Activated naive CD8-positive, alpha-beta T cell treated with anti-CD3 and anti-CD28 coated beads, Interleukin-2, amount 10 ng/mL, durations not matched to agents 7 days and 5 days (primary cell): ENCODE data around the gene LAMA3. TPM values are rescaled to one million over a fixed set of nuclear protein-coding genes. Genes with fewer than 3 reads are reported as not detected.
A peak's percentile ranks its signal among the peaks of the same experiment; 100 is the strongest.

ENCODE experiments used
- ATAC-seq: fragments of 150-1000 bp; cut with Tn5 transposase; one replicate; pipeline ENCODE4 v1.10.0; 2021; ENCODE audit warnings: low read depth, moderate library complexity
- POLR2A ChIA-PET: fragments of 350-600 bp; sonication (Branson Sonifier 250); formaldehyde crosslinking; loops from one replicate; lab custom pipeline; 2021; ENCODE audit warnings: antibody characterized with exemption; lab: Charles Lee
- DNase-seq: peaks from one replicate; pipeline ENCODE4 v3.0.0; 2021
- H3K27ac Mint-ChIP-seq: one replicate; pipeline ENCODE4 v1.8.0; 2022; ENCODE audit warnings: mild to moderate bottlenecking, mixed read lengths
- H3K27me3 Mint-ChIP-seq: one replicate; pipeline ENCODE4 v1.8.0; 2022; ENCODE audit warnings: mild to moderate bottlenecking, moderate library complexity, mixed read lengths
- H3K36me3 Mint-ChIP-seq: one replicate; pipeline ENCODE4 v1.8.0; 2021; ENCODE audit warnings: mild to moderate bottlenecking, mixed read lengths
- H3K4me1 Mint-ChIP-seq: one replicate; pipeline ENCODE4 v1.8.0; 2021; ENCODE audit warnings: mixed read lengths
- H3K4me3 Mint-ChIP-seq: one replicate; pipeline ENCODE4 v1.8.0; 2022; ENCODE audit warnings: mild to moderate bottlenecking, moderate library complexity, mixed read lengths
- H3K9me3 Mint-ChIP-seq: one replicate; pipeline ENCODE4 v1.8.0; 2021; ENCODE audit warnings: mixed read lengths
- total RNA-seq, 2 experiments: library from RNA; stranded (reverse); gene quantifications; one replicate each; pipeline ENCODE4 v1.2.3, GENCODE V29; 2021

Gene LAMA3
- total RNA-seq, 2 experiments from 2014 or later = 0.14 to 0.19 TPM

GRCh38 chr18:23803755-23804154, 114.5 kb downstream of the LAMA3 start:
- no peak overlapping the region for H3K4me3 Mint-ChIP-seq
- no peak overlapping the region for H3K27ac Mint-ChIP-seq
- peaks cover 26% of the 10 kb centered on the region for H3K27me3 Mint-ChIP-seq
- DNase-seq (no peak), ATAC-seq (no peak)
- H3K9me3 Mint-ChIP-seq = peaks cover 2% of the 10 kb centered on the region
- POLR2A ChIA-PET = no interaction called here
- H3K4me1 Mint-ChIP-seq = no peaks in the 10 kb centered on the region
- H3K36me3 Mint-ChIP-seq = peaks cover 2% of the 10 kb centered on the region

GRCh38 chr18:23805898-23806297, 116.6 kb downstream of the LAMA3 start:
- no peak overlapping the region for H3K27ac Mint-ChIP-seq
- peaks cover 31% of the 10 kb centered on the region for H3K27me3 Mint-ChIP-seq
- peaks cover 2% of the 10 kb centered on the region for H3K36me3 Mint-ChIP-seq
- H3K4me1 Mint-ChIP-seq = peaks cover 16% of the 10 kb centered on the region
- peaks cover 2% of the 10 kb centered on the region for H3K9me3 Mint-ChIP-seq
- POLR2A ChIA-PET = no interaction called here
- no peak for DNase-seq
- H3K4me3 Mint-ChIP-seq = no peak overlapping the region
- no peak for ATAC-seq

- Mint-ChIP-seq H3K4me3 (no peak overlapping the region), H3K27me3 (peaks cover 21% of the 10 kb centered on the region), H3K27ac (no peak overlapping the region), H3K9me3 (peaks cover 2% of the 10 kb centered on the region), H3K36me3 (peaks cover 2% of the 10 kb centered on the region), H3K4me1 (peaks cover 27% of the 10 kb centered on the region)
- DNase-seq = no peak
- POLR2A ChIA-PET = interaction anchor here (1.4 kb wide), 1 partner anchor 19 kb away, joined by 3 read pairs; no protein-coding TSS in a partner anchor
- ATAC-seq = no peak
Measured at GRCh38 chr18:23809415-23809814, 120.2 kb downstream of the LAMA3 start.

GRCh38 chr18:23810396-23810795, 121.1 kb downstream of the LAMA3 start:
- ATAC-seq (peak; percentile 99), DNase-seq (peak; percentile 73)
- Mint-ChIP-seq H3K4me1 (peaks cover 27% of the 10 kb centered on the region), H3K4me3 (peak overlapping the region; percentile 54), H3K27ac (no peak overlapping the region), H3K27me3 (peaks cover 17% of the 10 kb centered on the region), H3K36me3 (peaks cover 2% of the 10 kb centered on the region), H3K9me3 (peaks cover 2% of the 10 kb centered on the region)
- POLR2A ChIA-PET = interaction anchor here (1.4 kb wide), 1 partner anchor 18 kb away, joined by 3 read pairs; no protein-coding TSS in a partner anchor

GRCh38 chr18:23811176-23811575, 121.9 kb downstream of the LAMA3 start:
- H3K9me3 Mint-ChIP-seq = peaks cover 2% of the 10 kb centered on the region
- H3K36me3 Mint-ChIP-seq = peaks cover 2% of the 10 kb centered on the region
- POLR2A ChIA-PET = no interaction called here
- H3K4me1 Mint-ChIP-seq = peaks cover 27% of the 10 kb centered on the region
- H3K4me3 Mint-ChIP-seq = no peak overlapping the region
- peaks cover 17% of the 10 kb centered on the region for H3K27me3 Mint-ChIP-seq
- H3K27ac Mint-ChIP-seq = peak overlapping the region; percentile 67
- ATAC-seq (no peak), DNase-seq (no peak)

- ATAC-seq (no peak), DNase-seq (no peak)
- Mint-ChIP-seq H3K27ac (no peak overlapping the region), H3K4me3 (no peak overlapping the region), H3K36me3 (no peaks in the 10 kb centered on the region), H3K27me3 (peaks cover 14% of the 10 kb centered on the region), H3K9me3 (no peaks in the 10 kb centered on the region), H3K4me1 (peaks cover 27% of the 10 kb centered on the region)
- POLR2A ChIA-PET = no interaction called here
Measured at GRCh38 chr18:23812546-23813440, 123.5 kb downstream of the LAMA3 start.

- no peak overlapping the region for H3K4me3 Mint-ChIP-seq
- POLR2A ChIA-PET = no interaction called here
- H3K27ac Mint-ChIP-seq = no peak overlapping the region
- no peaks in the 10 kb centered on the region for H3K9me3 Mint-ChIP-seq
- H3K27me3 Mint-ChIP-seq = peaks cover 16% of the 10 kb centered on the region
- H3K4me1 Mint-ChIP-seq = peaks cover 19% of the 10 kb centered on the region
- ATAC-seq (no peak), DNase-seq (no peak)
- no peaks in the 10 kb centered on the region for H3K36me3 Mint-ChIP-seq
Measured at GRCh38 chr18:23814991-23815614, 125.8 kb downstream of the LAMA3 start.

GRCh38 chr18:23816021-23816420, 126.8 kb downstream of the LAMA3 start:
- Mint-ChIP-seq H3K9me3 (no peaks in the 10 kb centered on the region), H3K4me1 (peaks cover 10% of the 10 kb centered on the region), H3K4me3 (no peak overlapping the region), H3K36me3 (no peaks in the 10 kb centered on the region), H3K27me3 (peaks cover 23% of the 10 kb centered on the region), H3K27ac (no peak overlapping the region)
- POLR2A ChIA-PET = no interaction called here
- ATAC-seq (no peak), DNase-seq (no peak)

- Mint-ChIP-seq H3K9me3 (no peaks in the 10 kb centered on the region), H3K36me3 (no peaks in the 10 kb centered on the region), H3K27me3 (peaks cover 22% of the 10 kb centered on the region), H3K4me1 (peaks cover 5% of the 10 kb centered on the region), H3K27ac (no peak overlapping the region), H3K4me3 (no peak overlapping the region)
- POLR2A ChIA-PET = no interaction called here
- ATAC-seq (no peak), DNase-seq (no peak)
Measured at GRCh38 chr18:23816740-23817139, 127.5 kb downstream of the LAMA3 start.

GRCh38 chr18:23819001-23819400, 129.7 kb downstream of the LAMA3 start:
- POLR2A ChIA-PET = no interaction called here
- no peaks in the 10 kb centered on the region for H3K36me3 Mint-ChIP-seq

GRCh38 chr18:23822590-23823385, 133.5 kb downstream of the LAMA3 start:
- peaks cover 3% of the 10 kb centered on the region for H3K36me3 Mint-ChIP-seq
- H3K27ac Mint-ChIP-seq = no peak overlapping the region
- DNase-seq (no peak), ATAC-seq (no peak)
- peaks cover 14% of the 10 kb centered on the region for H3K4me1 Mint-ChIP-seq
- POLR2A ChIA-PET = no interaction called here
- H3K9me3 Mint-ChIP-seq = no peaks in the 10 kb centered on the region
- H3K27me3 Mint-ChIP-seq = peaks cover 24% of the 10 kb centered on the region
- no peak overlapping the region for H3K4me3 Mint-ChIP-seq

More at GRCh38 chr18:23819001-23819400, 129.7 kb downstream of the LAMA3 start:
- Mint-ChIP-seq H3K27ac (no peak overlapping the region), H3K4me3 (no peak overlapping the region), H3K4me1 (no peaks in the 10 kb centered on the region), H3K9me3 (no peaks in the 10 kb centered on the region), H3K27me3 (peaks cover 27% of the 10 kb centered on the region)
- ATAC-seq (no peak), DNase-seq (no peak)

- DNase-seq (no peak), ATAC-seq (no peak)
- POLR2A ChIA-PET = no interaction called here
- Mint-ChIP-seq H3K4me1 (peaks cover 25% of the 10 kb centered on the region), H3K9me3 (no peaks in the 10 kb centered on the region), H3K27me3 (peaks cover 21% of the 10 kb centered on the region), H3K36me3 (peaks cover 3% of the 10 kb centered on the region), H3K27ac (no peak overlapping the region), H3K4me3 (no peak overlapping the region)
Measured at GRCh38 chr18:23824240-23824639, 135.0 kb downstream of the LAMA3 start.

- Mint-ChIP-seq H3K4me1 (peaks cover 27% of the 10 kb centered on the region), H3K9me3 (no peaks in the 10 kb centered on the region), H3K27ac (no peak overlapping the region), H3K4me3 (no peak overlapping the region), H3K27me3 (peaks cover 20% of the 10 kb centered on the region), H3K36me3 (peaks cover 3% of the 10 kb centered on the region)
- ATAC-seq = no peak
- no peak for DNase-seq
- POLR2A ChIA-PET = no interaction called here
Measured at GRCh38 chr18:23824669-23825068, 135.4 kb downstream of the LAMA3 start.
